GM23338 (cell line): ENCODE results near the gene CTCFL. TPM values are rescaled to one million over a fixed set of nuclear protein-coding genes. Genes with fewer than 3 reads are reported as not detected.

Experiments
- ATAC-seq: fragments of 200-7000 bp; cut with Tn5 transposase; 3 replicates; pipeline ENCODE4 v1.9.1; 2020
- DNase-seq: peaks from one replicate; pipeline ENCODE4 v3.0.0-alpha.2; 2015; ENCODE audit warnings: low spot score
- H2AFZ ChIP-seq: fragments of 200-600 bp; sonication (generic); 2 replicates; pipeline ENCODE4 v1.8.0; 2016; ENCODE audit warnings: antibody characterized with exemption, mild to moderate bottlenecking, moderate library complexity
- H3F3A ChIP-seq: fragments of 200-600 bp; sonication (generic); replicated peaks from 2 replicates; pipeline ENCODE4 v1.8.0; 2017; ENCODE audit warnings: antibody characterized with exemption, mixed run types, low read depth
- H3K27ac ChIP-seq: fragments of 200-600 bp; sonication (generic); 2 replicates; pipeline ENCODE4 v1.6.1; 2016; ENCODE audit warnings: low read depth
- H3K27me3 ChIP-seq: fragments of 200-600 bp; sonication (generic); 2 replicates; pipeline ENCODE4 v1.8.0; 2016; ENCODE audit warnings: mild to moderate bottlenecking, mixed run types, moderate library complexity; ENCODE audit not compliant: insufficient read depth
- H3K36me3 ChIP-seq: fragments of 200-600 bp; sonication (generic); 2 replicates; pipeline ENCODE4 v1.8.0; 2016; ENCODE audit warnings: mild to moderate bottlenecking; ENCODE audit not compliant: insufficient read depth
- H3K4me1 ChIP-seq: fragments of 200-600 bp; sonication (generic); 2 replicates; pipeline ENCODE4 v1.8.0; 2016; ENCODE audit warnings: mild to moderate bottlenecking, moderate library complexity; ENCODE audit not compliant: insufficient read depth
- H3K4me2 ChIP-seq: fragments of 200-600 bp; sonication (generic); 2 replicates; pipeline ENCODE4 v1.7.1; 2017; ENCODE audit warnings: mixed run types
- H3K4me3 ChIP-seq: fragments of 200-600 bp; sonication (generic); 2 replicates; pipeline ENCODE4 v1.6.1; 2016; ENCODE audit warnings: mixed run types
- H3K79me2 ChIP-seq: fragments of 200-600 bp; sonication (generic); replicated peaks from 2 replicates; pipeline ENCODE4 v1.8.0; 2017; ENCODE audit warnings: mild to moderate bottlenecking; ENCODE audit not compliant: insufficient read depth
- H3K9me2 ChIP-seq: fragments of 200-600 bp; sonication (generic); 2 replicates; pipeline ENCODE4 v1.8.0; 2017; ENCODE audit not compliant: insufficient read depth
- H4K20me1 ChIP-seq: fragments of 200-600 bp; sonication (generic); replicated peaks from 2 replicates; pipeline ENCODE4 v1.8.0; 2017; ENCODE audit warnings: mild to moderate bottlenecking; ENCODE audit not compliant: insufficient read depth
- H3K27ac Mint-ChIP-seq: 2 replicates; pipeline ENCODE4 v1.8.0; 2020; ENCODE audit warnings: inconsistent platforms, mild to moderate bottlenecking, moderate library complexity, mixed read lengths
- H3K27me3 Mint-ChIP-seq: 3 replicates; pipeline ENCODE4 v1.8.0; 2022; ENCODE audit warnings: low read depth, mild to moderate bottlenecking, moderate library complexity, mixed read lengths, inconsistent platforms; ENCODE audit not compliant: insufficient read depth, poor library complexity
- H3K36me3 Mint-ChIP-seq: 3 replicates; pipeline ENCODE4 v1.8.0; 2021; ENCODE audit warnings: low read depth, mild to moderate bottlenecking, inconsistent platforms, moderate library complexity, mixed read lengths
- H3K4me1 Mint-ChIP-seq: 3 replicates; pipeline ENCODE4 v1.8.0; 2020; ENCODE audit warnings: mild to moderate bottlenecking, inconsistent platforms, mixed read lengths
- H3K4me3 Mint-ChIP-seq: 3 replicates; pipeline ENCODE4 v1.8.0; 2021; ENCODE audit warnings: moderate library complexity, mild to moderate bottlenecking, inconsistent platforms, mixed read lengths
- H3K9me3 Mint-ChIP-seq: 3 replicates; pipeline ENCODE4 v1.8.0; 2020; ENCODE audit warnings: moderate library complexity, mild to moderate bottlenecking, inconsistent platforms, mixed read lengths
- CREB1 ChIP-seq: fragments of 250-450 bp; sonication (Bioruptor Pico); IDR thresholded peaks from 2 replicates; pipeline ENCODE4 v1.5.0; 2020; ENCODE audit warnings: low read depth, mild to moderate bottlenecking, moderate library complexity
- EZH2 ChIP-seq: fragments of 200-600 bp; sonication (generic); IDR thresholded peaks from one replicate; pipeline ENCODE4 v1.8.0; 2017; ENCODE audit warnings: antibody characterized with exemption, mild to moderate bottlenecking, low read depth; ENCODE audit not compliant: unreplicated experiment
- EZH2phosphoT487 ChIP-seq: fragments of 200-600 bp; sonication (generic); IDR thresholded peaks from one replicate; pipeline ENCODE4 v1.8.1; 2018; ENCODE audit warnings: antibody characterized with exemption; ENCODE audit not compliant: unreplicated experiment
- JUNB ChIP-seq: IDR thresholded peaks from one replicate; pipeline ENCODE4 v1.6.1; 2016; ENCODE audit warnings: antibody characterized with exemption; ENCODE audit not compliant: unreplicated experiment
- NANOG ChIP-seq: IDR thresholded peaks from 2 replicates; pipeline ENCODE4 v1.6.1; 2016; ENCODE audit warnings: antibody characterized with exemption, borderline replicate concordance
- POLR2AphosphoS5 ChIP-seq: IDR thresholded peaks from 2 replicates; pipeline ENCODE4 v1.6.1; 2016; ENCODE audit warnings: antibody characterized with exemption, low read depth
- polyA plus RNA-seq: library from polyadenylated mRNA; unstranded; fragments of >200 nt; fragmentation: Nextera tagmentation; extraction: Ambion mirVana; gene quantifications from 2 replicates; pipeline ENCODE4 v1.2.1, GENCODE V29; 2016
- total RNA-seq: library from RNA; depleted of rRNA; stranded (reverse); fragments of >200 nt; shearing (Covaris generic); gene quantifications from 2 replicates; pipeline ENCODE4 v1.2.3, GENCODE V29; 2014
- TF ChIP-seq, protein P1 (sequence below): fragments of 250-450 bp; sonication (Bioruptor Pico); IDR thresholded peaks from 2 replicates; pipeline ENCODE4 v1.5.0; 2020; ENCODE audit warnings: mild to moderate bottlenecking, moderate library complexity
- TF ChIP-seq, protein P2 (sequence below): IDR thresholded peaks from 2 replicates; pipeline ENCODE4 v1.6.1; 2016; ENCODE audit warnings: antibody characterized with exemption
- TF ChIP-seq, protein P3 (sequence below), 2 experiments: fragments of 200-600 bp in 1 of 2; sonication (generic) in 1 of 2; conservative IDR thresholded peaks; 2 replicates each; pipeline versions ENCODE4 v1.5.1 to v1.6.1; 2016 to 2017; ENCODE audit warnings: antibody characterized with exemption in 2 of 2, low read depth in 2 of 2, mild to moderate bottlenecking in 2 of 2, moderate library complexity in 1 of 2

CTCFL gene
- total and polyA plus RNA-seq, 2 experiments from 2014 or later: 0.55 to 1.4 TPM

- H3K27me3 ChIP-seq: no peaks in the 10 kb centered on the region
- TF ChIP-seq, protein P1, sequence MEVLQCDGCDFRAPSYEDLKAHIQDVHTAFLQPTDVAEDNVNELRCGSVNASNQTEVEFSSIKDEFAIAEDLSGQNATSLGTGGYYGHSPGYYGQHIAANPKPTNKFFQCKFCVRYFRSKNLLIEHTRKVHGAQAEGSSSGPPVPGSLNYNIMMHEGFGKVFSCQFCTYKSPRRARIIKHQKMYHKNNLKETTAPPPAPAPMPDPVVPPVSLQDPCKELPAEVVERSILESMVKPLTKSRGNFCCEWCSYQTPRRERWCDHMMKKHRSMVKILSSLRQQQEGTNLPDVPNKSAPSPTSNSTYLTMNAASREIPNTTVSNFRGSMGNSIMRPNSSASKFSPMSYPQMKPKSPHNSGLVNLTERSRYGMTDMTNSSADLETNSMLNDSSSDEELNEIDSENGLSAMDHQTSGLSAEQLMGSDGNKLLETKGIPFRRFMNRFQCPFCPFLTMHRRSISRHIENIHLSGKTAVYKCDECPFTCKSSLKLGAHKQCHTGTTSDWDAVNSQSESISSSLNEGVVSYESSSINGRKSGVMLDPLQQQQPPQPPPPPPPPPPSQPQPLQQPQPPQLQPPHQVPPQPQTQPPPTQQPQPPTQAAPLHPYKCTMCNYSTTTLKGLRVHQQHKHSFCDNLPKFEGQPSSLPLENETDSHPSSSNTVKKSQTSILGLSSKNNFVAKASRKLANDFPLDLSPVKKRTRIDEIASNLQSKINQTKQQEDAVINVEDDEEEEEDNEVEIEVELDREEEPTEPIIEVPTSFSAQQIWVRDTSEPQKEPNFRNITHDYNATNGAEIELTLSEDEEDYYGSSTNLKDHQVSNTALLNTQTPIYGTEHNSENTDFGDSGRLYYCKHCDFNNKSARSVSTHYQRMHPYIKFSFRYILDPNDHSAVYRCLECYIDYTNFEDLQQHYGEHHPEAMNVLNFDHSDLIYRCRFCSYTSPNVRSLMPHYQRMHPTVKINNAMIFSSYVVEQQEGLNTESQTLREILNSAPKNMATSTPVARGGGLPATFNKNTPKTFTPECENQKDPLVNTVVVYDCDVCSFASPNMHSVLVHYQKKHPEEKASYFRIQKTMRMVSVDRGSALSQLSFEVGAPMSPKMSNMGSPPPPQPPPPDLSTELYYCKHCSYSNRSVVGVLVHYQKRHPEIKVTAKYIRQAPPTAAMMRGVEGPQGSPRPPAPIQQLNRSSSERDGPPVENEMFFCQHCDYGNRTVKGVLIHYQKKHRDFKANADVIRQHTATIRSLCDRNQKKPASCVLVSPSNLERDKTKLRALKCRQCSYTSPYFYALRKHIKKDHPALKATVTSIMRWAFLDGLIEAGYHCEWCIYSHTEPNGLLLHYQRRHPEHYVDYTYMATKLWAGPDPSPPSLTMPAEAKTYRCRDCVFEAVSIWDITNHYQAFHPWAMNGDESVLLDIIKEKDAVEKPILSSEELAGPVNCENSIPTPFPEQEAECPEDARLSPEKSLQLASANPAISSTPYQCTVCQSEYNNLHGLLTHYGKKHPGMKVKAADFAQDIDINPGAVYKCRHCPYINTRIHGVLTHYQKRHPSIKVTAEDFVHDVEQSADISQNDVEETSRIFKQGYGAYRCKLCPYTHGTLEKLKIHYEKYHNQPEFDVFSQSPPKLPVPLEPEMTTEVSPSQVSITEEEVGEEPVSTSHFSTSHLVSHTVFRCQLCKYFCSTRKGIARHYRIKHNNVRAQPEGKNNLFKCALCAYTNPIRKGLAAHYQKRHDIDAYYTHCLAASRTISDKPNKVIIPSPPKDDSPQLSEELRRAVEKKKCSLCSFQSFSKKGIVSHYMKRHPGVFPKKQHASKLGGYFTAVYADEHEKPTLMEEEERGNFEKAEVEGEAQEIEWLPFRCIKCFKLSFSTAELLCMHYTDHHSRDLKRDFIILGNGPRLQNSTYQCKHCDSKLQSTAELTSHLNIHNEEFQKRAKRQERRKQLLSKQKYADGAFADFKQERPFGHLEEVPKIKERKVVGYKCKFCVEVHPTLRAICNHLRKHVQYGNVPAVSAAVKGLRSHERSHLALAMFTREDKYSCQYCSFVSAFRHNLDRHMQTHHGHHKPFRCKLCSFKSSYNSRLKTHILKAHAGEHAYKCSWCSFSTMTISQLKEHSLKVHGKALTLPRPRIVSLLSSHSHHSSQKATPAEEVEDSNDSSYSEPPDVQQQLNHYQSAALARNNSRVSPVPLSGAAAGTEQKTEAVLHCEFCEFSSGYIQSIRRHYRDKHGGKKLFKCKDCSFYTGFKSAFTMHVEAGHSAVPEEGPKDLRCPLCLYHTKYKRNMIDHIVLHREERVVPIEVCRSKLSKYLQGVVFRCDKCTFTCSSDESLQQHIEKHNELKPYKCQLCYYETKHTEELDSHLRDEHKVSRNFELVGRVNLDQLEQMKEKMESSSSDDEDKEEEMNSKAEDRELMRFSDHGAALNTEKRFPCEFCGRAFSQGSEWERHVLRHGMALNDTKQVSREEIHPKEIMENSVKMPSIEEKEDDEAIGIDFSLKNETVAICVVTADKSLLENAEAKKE: no peak
- no peaks in the 10 kb centered on the region for H3F3A ChIP-seq
- H3K4me3 ChIP-seq: no peak overlapping the region
- no peak overlapping the region for H3K4me2 ChIP-seq
- Mint-ChIP-seq H3K4me1 (peaks cover 19% of the 10 kb centered on the region), H3K27me3 (peaks cover 15% of the 10 kb centered on the region), H3K4me3 (no peak overlapping the region), H3K27ac (no peak overlapping the region), H3K9me3 (no peaks in the 10 kb centered on the region), H3K36me3 (no peaks in the 10 kb centered on the region)
- peaks cover 9% of the 10 kb centered on the region for H3K4me1 ChIP-seq
- no peaks in the 10 kb centered on the region for H3K36me3 ChIP-seq
- no peaks in the 10 kb centered on the region for H4K20me1 ChIP-seq
- no peak for ATAC-seq
- H3K79me2 ChIP-seq: no peaks in the 10 kb centered on the region
- H2AFZ ChIP-seq: no peak overlapping the region
- no peaks in the 10 kb centered on the region for H3K9me2 ChIP-seq
- H3K27ac ChIP-seq: no peak overlapping the region
- no peak for DNase-seq
Measured at GRCh38 chr20:57465486-57465885, 59.5 kb downstream of the CTCFL start.

- Histone ChIP-seq H4K20me1 (no peaks in the 10 kb centered on the region), H2AFZ (no peak overlapping the region), H3F3A (no peaks in the 10 kb centered on the region), H3K79me2 (no peaks in the 10 kb centered on the region), H3K9me2 (no peaks in the 10 kb centered on the region), H3K4me2 (no peak overlapping the region), H3K4me1 (peaks cover 1% of the 10 kb centered on the region; the same call in 1 of the 2 replicates), H3K36me3 (no peaks in the 10 kb centered on the region), H3K27me3 (no peaks in the 10 kb centered on the region), H3K27ac (no peak overlapping the region), H3K4me3 (no peak overlapping the region)
- peak; percentile 52 for DNase-seq
- H3K27me3 Mint-ChIP-seq: peaks cover 10% of the 10 kb centered on the region
- H3K27ac Mint-ChIP-seq: peak overlapping the region; percentile 89
- no peaks in the 10 kb centered on the region for H3K36me3 Mint-ChIP-seq
- H3K4me3 Mint-ChIP-seq: no peak overlapping the region
- peaks cover 12% of the 10 kb centered on the region for H3K4me1 Mint-ChIP-seq
- peak; percentile 51 for ATAC-seq
- H3K9me3 Mint-ChIP-seq: no peaks in the 10 kb centered on the region
- TF ChIP-seq NANOG (no peak), JUNB (no peak), CREB1 (no peak), POLR2AphosphoS5 (no peak), EZH2phosphoT487 (no peak), EZH2 (no peak)
- TF ChIP-seq, protein P2, sequence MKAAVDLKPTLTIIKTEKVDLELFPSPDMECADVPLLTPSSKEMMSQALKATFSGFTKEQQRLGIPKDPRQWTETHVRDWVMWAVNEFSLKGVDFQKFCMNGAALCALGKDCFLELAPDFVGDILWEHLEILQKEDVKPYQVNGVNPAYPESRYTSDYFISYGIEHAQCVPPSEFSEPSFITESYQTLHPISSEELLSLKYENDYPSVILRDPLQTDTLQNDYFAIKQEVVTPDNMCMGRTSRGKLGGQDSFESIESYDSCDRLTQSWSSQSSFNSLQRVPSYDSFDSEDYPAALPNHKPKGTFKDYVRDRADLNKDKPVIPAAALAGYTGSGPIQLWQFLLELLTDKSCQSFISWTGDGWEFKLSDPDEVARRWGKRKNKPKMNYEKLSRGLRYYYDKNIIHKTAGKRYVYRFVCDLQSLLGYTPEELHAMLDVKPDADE: no peak
- TF ChIP-seq, protein P3, sequence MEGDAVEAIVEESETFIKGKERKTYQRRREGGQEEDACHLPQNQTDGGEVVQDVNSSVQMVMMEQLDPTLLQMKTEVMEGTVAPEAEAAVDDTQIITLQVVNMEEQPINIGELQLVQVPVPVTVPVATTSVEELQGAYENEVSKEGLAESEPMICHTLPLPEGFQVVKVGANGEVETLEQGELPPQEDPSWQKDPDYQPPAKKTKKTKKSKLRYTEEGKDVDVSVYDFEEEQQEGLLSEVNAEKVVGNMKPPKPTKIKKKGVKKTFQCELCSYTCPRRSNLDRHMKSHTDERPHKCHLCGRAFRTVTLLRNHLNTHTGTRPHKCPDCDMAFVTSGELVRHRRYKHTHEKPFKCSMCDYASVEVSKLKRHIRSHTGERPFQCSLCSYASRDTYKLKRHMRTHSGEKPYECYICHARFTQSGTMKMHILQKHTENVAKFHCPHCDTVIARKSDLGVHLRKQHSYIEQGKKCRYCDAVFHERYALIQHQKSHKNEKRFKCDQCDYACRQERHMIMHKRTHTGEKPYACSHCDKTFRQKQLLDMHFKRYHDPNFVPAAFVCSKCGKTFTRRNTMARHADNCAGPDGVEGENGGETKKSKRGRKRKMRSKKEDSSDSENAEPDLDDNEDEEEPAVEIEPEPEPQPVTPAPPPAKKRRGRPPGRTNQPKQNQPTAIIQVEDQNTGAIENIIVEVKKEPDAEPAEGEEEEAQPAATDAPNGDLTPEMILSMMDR (conservative IDR thresholded peaks at IDR 0.05; ENCODE audit: low read depth in 2 of 2): peak in 1 of 2 experiments; percentile 37; a peak in 3 of 4 replicates
Measured at GRCh38 chr20:57464642-57465211, 60.2 kb downstream of the CTCFL start.
